ENCODE data around the gene RIOX2.
A peak's percentile ranks its signal among the peaks of the same experiment; 100 is the strongest.

RIOX2 gene

GRCh38 chr3:97979610-97980009 is 7.4 kb upstream of the RIOX2 start:
- TF ChIP-seq CTCF (IDR thresholded peaks at IDR 0.05; ENCODE audit: low read depth, low read length, missing control alignments): no peak
- no peak overlapping the region for H3K4me3 ChIP-seq (ENCODE audit: low read depth, low read length)
- in situ Hi-C loops (cut with HindIII; ENCODE audit: low sequenced_read_pairs): loop anchor here (5.0 kb wide), 1 partner anchor 43 kb away; no protein-coding TSS in a partner anchor
- no peak for DNase-seq (ENCODE audit: low read depth)

GRCh38 chr3:97975466-97975865 is 3.2 kb upstream of the RIOX2 start:
- no peak overlapping the region for H3K4me3 ChIP-seq (ENCODE audit: low read depth, low read length)
- in situ Hi-C loops (cut with HindIII; ENCODE audit: low sequenced_read_pairs): no loop called here
- no peak for DNase-seq (ENCODE audit: low read depth)
- TF ChIP-seq CTCF (IDR thresholded peaks at IDR 0.05; ENCODE audit: low read depth, low read length, missing control alignments): no peak

GRCh38 chr3:97974996-97975395 is 2.8 kb upstream of the RIOX2 start:
- no peak for DNase-seq (ENCODE audit: low read depth)
- TF ChIP-seq CTCF (IDR thresholded peaks at IDR 0.05; ENCODE audit: low read depth, low read length, missing control alignments): no peak
- in situ Hi-C loops (cut with HindIII; ENCODE audit: low sequenced_read_pairs): no loop called here
- no peak overlapping the region for H3K4me3 ChIP-seq (ENCODE audit: low read depth, low read length)

- peak overlapping the region; percentile 57 for H3K4me3 ChIP-seq (ENCODE audit: low read depth, low read length)
- no peak for DNase-seq (ENCODE audit: low read depth)
- in situ Hi-C loops (cut with HindIII; ENCODE audit: low sequenced_read_pairs): no loop called here
- TF ChIP-seq CTCF (IDR thresholded peaks at IDR 0.05; ENCODE audit: low read depth, low read length, missing control alignments): no peak
Measured at GRCh38 chr3:97972976-97973375, 745 bp upstream of the RIOX2 start.

GRCh38 chr3:97970956-97971620 is 1.1 kb downstream of the RIOX2 start:
- in situ Hi-C loops (cut with HindIII; ENCODE audit: low sequenced_read_pairs): no loop called here

GRCh38 chr3:97970156-97970555 is 2.1 kb downstream of the RIOX2 start:
- in situ Hi-C loops (cut with HindIII; ENCODE audit: low sequenced_read_pairs): no loop called here
- no peak overlapping the region for H3K4me3 ChIP-seq (ENCODE audit: low read depth, low read length)
- DNase-seq (ENCODE audit: low read depth): no peak
- no peak for TF ChIP-seq CTCF (IDR thresholded peaks at IDR 0.05; ENCODE audit: low read depth, low read length, missing control alignments)

More at GRCh38 chr3:97970956-97971620, 1.1 kb downstream of the RIOX2 start:
- H3K4me3 ChIP-seq (ENCODE audit: low read depth, low read length): peak overlapping the region; percentile 57
- no peak for TF ChIP-seq CTCF (IDR thresholded peaks at IDR 0.05; ENCODE audit: low read depth, low read length, missing control alignments)
- DNase-seq (ENCODE audit: low read depth): no peak
